H1 (cell line): ENCODE measurements around the gene SLC35E4. TPM values are rescaled to one million over a fixed set of nuclear protein-coding genes. Genes with fewer than 3 reads are reported as not detected.

Experiments
- CTCF ChIA-PET: fragments of 300-600 bp; sonication (Branson Sonifier 250); formaldehyde crosslinking; loops from one replicate; lab custom pipeline; 2021; ENCODE audit not compliant: partially characterized antibody; lab: Charles Lee
- POLR2A ChIA-PET: fragments of 300-600 bp; sonication (Branson Sonifier 250); formaldehyde crosslinking; loops from one replicate; lab custom pipeline; 2021; ENCODE audit warnings: inconsistent platforms; ENCODE audit not compliant: partially characterized antibody; lab: Charles Lee
- DNase-seq, 2 experiments: peaks; one replicate each; pipeline versions ENCODE4 v3.0.0 to v3.0.0-alpha.2; 2010 to 2022; ENCODE audit warnings: low spot score in 2 of 2, low read depth in 1 of 2, mixed read lengths in 1 of 2
- FAIRE-seq: peaks from 2 replicates; lab custom pipeline; 2011; peaks lifted over from hg19 to GRCh38; lab: Jason Lieb, UNC
- H2AFZ ChIP-seq: 2 replicates; pipeline ENCODE4 v1.8.1; 2012; ENCODE audit warnings: low read length, inconsistent platforms
- H2AK5ac ChIP-seq: 2 replicates; pipeline ENCODE4 v1.6.1; 2013; ENCODE audit warnings: low read depth, low read length
- H2BK120ac ChIP-seq: replicated peaks from 2 replicates; pipeline ENCODE3; 2013; ENCODE audit warnings: low read depth, low read length, inconsistent platforms
- H2BK12ac ChIP-seq: 2 replicates; pipeline ENCODE4 v1.6.1; 2013; ENCODE audit warnings: low read depth, low read length
- H2BK15ac ChIP-seq: 2 replicates; pipeline ENCODE4 v1.6.1; 2013; ENCODE audit warnings: low read length
- H2BK20ac ChIP-seq: 2 replicates; pipeline ENCODE4 v1.6.1; 2013; ENCODE audit warnings: low read length
- H2BK5ac ChIP-seq: 2 replicates; pipeline ENCODE4 v1.6.1; 2013; ENCODE audit warnings: low read depth, low read length
- H3K14ac ChIP-seq: 2 replicates; pipeline ENCODE4 v1.6.1; 2013; ENCODE audit warnings: inconsistent platforms; ENCODE audit not compliant: insufficient read length
- H3K18ac ChIP-seq: 2 replicates; pipeline ENCODE4 v1.6.1; 2013; ENCODE audit warnings: low read length; ENCODE audit errors: extremely low read depth
- H3K23ac ChIP-seq: 2 replicates; pipeline ENCODE4 v1.6.1; 2013; ENCODE audit warnings: inconsistent platforms; ENCODE audit not compliant: insufficient read length
- H3K23me2 ChIP-seq: 2 replicates; pipeline ENCODE4 v1.6.1; 2013; ENCODE audit warnings: low read depth, low read length
- H3K27ac ChIP-seq: 2 replicates; pipeline ENCODE4 v1.6.1; 2011; ENCODE audit warnings: low read depth, low read length, inconsistent platforms
- H3K27me3 ChIP-seq, 4 experiments: replicated peaks in 1 of 4; 1 replicate in 1 of 4; 2 replicates in 3 of 4; pipeline versions ENCODE4 v1.6.1 to v1.8.1; 2011 to 2013; ENCODE audit warnings: low read length in 3 of 4, mild to moderate bottlenecking in 3 of 4, inconsistent platforms in 2 of 4, mixed read lengths in 2 of 4, moderate library complexity in 1 of 4; ENCODE audit not compliant: control insufficient read depth in 3 of 4, insufficient read depth in 3 of 4; ENCODE audit errors: extremely low read depth in 1 of 4
- H3K36me3 ChIP-seq, 4 experiments: 2 replicates each; pipeline versions ENCODE4 v1.6.1 to v1.8.1; 2011 to 2013; ENCODE audit warnings: mild to moderate bottlenecking in 4 of 4, low read length in 3 of 4, moderate library complexity in 2 of 4, control low read depth in 1 of 4, inconsistent platforms in 1 of 4; ENCODE audit not compliant: insufficient read depth in 4 of 4, control insufficient read depth in 2 of 4
- H3K4ac ChIP-seq: replicated peaks from 2 replicates; pipeline ENCODE3; 2013; ENCODE audit warnings: low read length, low read depth, mixed read lengths, inconsistent platforms; ENCODE audit not compliant: insufficient read length
- H3K4me1 ChIP-seq, 4 experiments: replicated peaks in 1 of 4; 1 replicate in 1 of 4; 2 replicates in 3 of 4; pipeline versions ENCODE4 v1.6.1 to v1.8.1; 2011 to 2013; ENCODE audit warnings: low read length in 3 of 4, inconsistent platforms in 2 of 4, mixed read lengths in 1 of 4; ENCODE audit not compliant: insufficient read depth in 4 of 4, control insufficient read depth in 3 of 4
- H3K4me2 ChIP-seq, 2 experiments: 2 replicates each; pipeline versions ENCODE4 v1.6.1 to v1.8.1; 2011 to 2013; ENCODE audit warnings: low read depth in 2 of 2, low read length in 2 of 2, control low read depth in 1 of 2, inconsistent platforms in 1 of 2, mild to moderate bottlenecking in 1 of 2; ENCODE audit not compliant: insufficient read depth in 1 of 2
- H3K4me3 ChIP-seq, 4 experiments: fragments of 200-600, 300-600 bp in 1 of 4; sonication (generic), shearing (Covaris generic), sonication (Bioruptor Twin) in 1 of 4; 2 replicates each; pipeline versions ENCODE4 v1.5.1 to v1.8.1; 2011 to 2016; ENCODE audit warnings: low read length in 4 of 4, low read depth in 3 of 4, control low read depth in 2 of 4, inconsistent platforms in 2 of 4, mild to moderate bottlenecking in 2 of 4, mixed read lengths in 1 of 4, moderate library complexity in 1 of 4; ENCODE audit not compliant: insufficient read depth in 2 of 4; ENCODE audit errors: extremely low read depth in 1 of 4
- H3K56ac ChIP-seq: replicated peaks from 2 replicates; pipeline ENCODE3; 2013; ENCODE audit warnings: low read depth, mild to moderate bottlenecking, mixed read lengths, low read length, inconsistent platforms; ENCODE audit not compliant: insufficient read length
- H3K79me1 ChIP-seq: 2 replicates; pipeline ENCODE4 v1.6.1; 2013; ENCODE audit warnings: low read depth, low read length, control low read depth
- H3K79me2 ChIP-seq, 2 experiments: 2 replicates each; pipeline versions ENCODE4 v1.6.1 to v1.8.1; 2012 to 2013; ENCODE audit warnings: low read length in 2 of 2, mild to moderate bottlenecking in 2 of 2, inconsistent platforms in 1 of 2; ENCODE audit not compliant: insufficient read depth in 2 of 2, control insufficient read depth in 1 of 2
- H3K9ac ChIP-seq, 4 experiments: replicated peaks in 1 of 4; 1 replicate in 1 of 4; 2 replicates in 3 of 4; pipeline versions ENCODE4 v1.6.1 to v1.8.1; 2011 to 2013; ENCODE audit warnings: low read depth in 3 of 4, low read length in 3 of 4, control low read depth in 2 of 4, mild to moderate bottlenecking in 2 of 4, moderate library complexity in 2 of 4, inconsistent platforms in 1 of 4; ENCODE audit errors: extremely low read depth in 1 of 4
- H3K9me3 ChIP-seq, 2 experiments: 2 replicates each; pipeline versions ENCODE4 v1.6.1 to v1.8.1; 2012 to 2013; ENCODE audit warnings: mild to moderate bottlenecking in 2 of 2, moderate library complexity in 2 of 2, control low read depth in 1 of 2, inconsistent platforms in 1 of 2, low read depth in 1 of 2, low read length in 1 of 2, mixed read lengths in 1 of 2; ENCODE audit not compliant: insufficient read depth in 2 of 2
- H4K20me1 ChIP-seq, 2 experiments: replicated peaks in 1 of 2; 2 replicates each; pipeline versions ENCODE3 to v1.8.1; 2011 to 2013; ENCODE audit warnings: inconsistent platforms in 2 of 2, low read length in 2 of 2, mild to moderate bottlenecking in 1 of 2; ENCODE audit not compliant: insufficient read depth in 2 of 2, control insufficient read depth in 1 of 2
- H4K5ac ChIP-seq: 2 replicates; pipeline ENCODE4 v1.6.1; 2013; ENCODE audit warnings: low read length, low read depth, mixed read lengths, inconsistent platforms; ENCODE audit not compliant: insufficient read length
- H4K8ac ChIP-seq: 2 replicates; pipeline ENCODE4 v1.8.0; 2013; ENCODE audit warnings: mild to moderate bottlenecking, moderate library complexity, low read length, inconsistent platforms; ENCODE audit not compliant: insufficient read depth; ENCODE audit errors: extremely low read depth
- H4K91ac ChIP-seq: replicated peaks from 2 replicates; pipeline ENCODE3; 2013; ENCODE audit warnings: low read length, mixed read lengths, inconsistent platforms; ENCODE audit not compliant: insufficient read length
- CBX5 ChIP-seq: fragments of 300-800, 300-1000 bp; sonication (generic); IDR thresholded peaks from 2 replicates; pipeline ENCODE4 v1.7.1; 2016; ENCODE audit warnings: antibody characterized with exemption, low read length, low read depth
- CBX8 ChIP-seq: fragments of 300-800, 300-1000 bp; sonication (generic); IDR thresholded peaks from 2 replicates; pipeline ENCODE4 v1.7.1; 2016; ENCODE audit warnings: low read depth, low read length, borderline replicate concordance
- GABPA ChIP-seq: IDR thresholded peaks from 2 replicates; pipeline ENCODE4 v1.6.1; 2011; ENCODE audit warnings: mild to moderate bottlenecking, low read length, moderate library complexity, borderline replicate concordance; ENCODE audit not compliant: insufficient read depth
- HDAC2 ChIP-seq, 2 experiments: fragments of 300-600 bp in 1 of 2; sonication (generic) in 1 of 2; IDR thresholded peaks; 2 replicates each; pipeline ENCODE4 v1.6.1; 2011 to 2012; ENCODE audit warnings: low read depth in 2 of 2, low read length in 2 of 2, mild to moderate bottlenecking in 2 of 2, moderate library complexity in 2 of 2, borderline replicate concordance in 1 of 2, inconsistent platforms in 1 of 2
- JUND ChIP-seq: IDR thresholded peaks from 2 replicates; pipeline ENCODE4 v1.6.1; 2011; ENCODE audit warnings: mild to moderate bottlenecking, improper control_type of control experiment, low read length
- PHF8 ChIP-seq: fragments of 200-600 bp; sonication (generic); conservative IDR thresholded peaks from 2 replicates; pipeline ENCODE4 v1.7.1; 2012; ENCODE audit warnings: low read depth, mild to moderate bottlenecking, inconsistent platforms, low read length, moderate library complexity
- POLR2AphosphoS5 ChIP-seq: IDR thresholded peaks from 2 replicates; pipeline ENCODE4 v1.6.1; 2011; ENCODE audit warnings: low read depth, low read length
- RAD21 ChIP-seq, 2 experiments: IDR thresholded peaks in 1 of 2; conservative IDR thresholded peaks in 1 of 2; 2 replicates each; pipeline ENCODE4 v1.6.1; 2011; ENCODE audit warnings: low read depth in 2 of 2, low read length in 2 of 2, improper control_type of control experiment in 1 of 2, inconsistent platforms in 1 of 2, mild to moderate bottlenecking in 1 of 2, moderate library complexity in 1 of 2
- SP2 ChIP-seq: IDR thresholded peaks from 2 replicates; pipeline ENCODE4 v1.6.1; 2012; ENCODE audit warnings: mild to moderate bottlenecking, low read length, inconsistent platforms
- SUZ12 ChIP-seq: fragments of 200-600 bp; sonication (generic); IDR thresholded peaks from 2 replicates; pipeline ENCODE4 v1.6.1; 2012; ENCODE audit warnings: mild to moderate bottlenecking, inconsistent platforms, low read length, moderate library complexity, mixed read lengths
- TEAD4 ChIP-seq: IDR thresholded peaks from 2 replicates; pipeline ENCODE4 v1.6.1; 2012; ENCODE audit warnings: low read depth, low read length, inconsistent platforms, mixed read lengths
- WGBS, 2 experiments: shearing (Covaris generic) in 1 of 2; methylation state at CpG; one replicate each; pipeline versions ENCODE4 v1.1.6 to v1.1.7; 2013 to 2015; ENCODE audit warnings: low lambda C conversion rate in 2 of 2, mixed read lengths in 2 of 2, inconsistent platforms in 1 of 2, low coverage in 1 of 2, missing lambda C conversion rate in 1 of 2; ENCODE audit not compliant: insufficient replicate concordance in 2 of 2, insufficient coverage in 1 of 2, insufficient read length in 1 of 2; ENCODE audit errors: extremely low coverage in 1 of 2, missing lambda C conversion rate in 1 of 2; 5-methylcytosine and 5-hydroxymethylcytosine counted together
- polyA plus RNA-seq, 7 experiments: library from polyadenylated mRNA; depleted of rRNA in 3 of 7; stranded (reverse) in 5 of 7; unstranded in 2 of 7; fragments of >200 nt in 5 of 7; fragments of 200-250 nt in 2 of 7; gene quantifications; 1 replicate in 5 of 7; 2 replicates in 1 of 7; 4 replicates in 1 of 7; pipeline versions ENCODE4 v1.2.1 to v1.2.3, GENCODE V29; 2011 to 2013; ENCODE audit warnings: missing spikeins in 2 of 7, mixed read lengths in 2 of 7
- total RNA-seq: library from RNA; stranded (reverse); fragmentation: NEBNext Ultra II Directional; extraction: Animal tissue kit (Norgen Biotek cat#: 25700); gene quantifications from 2 replicates; pipeline ENCODE4 v1.2.1, GENCODE V29; 2021

The SLC35E4 gene
- total and polyA plus RNA-seq, 2 of the 8 experiments (the other 6 are each of a cell fraction or from before 2014, with no cell fraction given) = 5.1 to 5.6 TPM

DNA sequence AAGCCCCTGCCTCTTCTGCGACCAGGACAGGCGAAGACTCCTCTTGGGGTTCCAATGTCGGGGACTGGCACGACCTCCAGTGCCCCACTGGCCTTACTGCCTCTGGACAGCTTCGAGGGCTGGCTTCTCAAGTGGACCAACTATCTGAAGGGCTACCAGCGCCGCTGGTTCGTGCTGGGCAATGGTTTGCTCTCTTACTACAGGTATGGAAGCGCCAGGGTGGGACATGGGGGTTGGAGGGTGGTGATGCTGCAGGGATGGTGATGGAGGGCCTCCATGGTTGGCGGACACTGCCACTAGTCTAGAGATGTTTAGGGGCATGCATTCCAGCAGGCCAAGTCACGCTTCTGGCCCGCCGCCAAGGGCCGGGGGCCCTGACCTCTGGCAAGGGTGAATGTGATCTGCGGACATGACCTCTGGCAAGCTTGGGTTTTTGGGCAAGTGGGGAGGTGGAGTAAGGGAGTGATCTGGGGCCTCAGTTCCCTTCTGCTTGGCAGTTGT is 59.8 kb downstream of the SLC35E4 start:
- H3K4me3 ChIP-seq = peak overlapping the region; percentile 46 to 68 (median 62)
- H3K4me1 ChIP-seq = peaks cover 0 to 6% (median 3%) of the 10 kb centered on the region in 4 experiments; a peak in 4 of 7 replicates
- 61% methylated on average over 15 of the region's 15 CpGs; no CpG with 5 or more reads in 1 of the 2 experiments for WGBS, 2 experiments
- H3K4ac ChIP-seq = peak overlapping the region; percentile 69
- H3K23me2 ChIP-seq = peaks cover 13% of the 10 kb centered on the region; the same call in 1 of the 2 replicates
- H3K18ac ChIP-seq = no peak overlapping the region
- H3K23ac ChIP-seq = no peak overlapping the region
- peaks cover 0 to 5% of the 10 kb centered on the region in 2 experiments for H4K20me1 ChIP-seq
- H2AK5ac ChIP-seq = no peak overlapping the region
- peak overlapping the region; percentile 35; the same call in 1 of the 2 replicates for H2BK5ac ChIP-seq
- TF ChIP-seq SUZ12 = peak; percentile 30; the same call in 1 of the 2 replicates
- no peak for TF ChIP-seq TEAD4
- TF ChIP-seq PHF8 = no peak
- no peak for TF ChIP-seq GABPA
- TF ChIP-seq HDAC2 (IDR thresholded peaks at IDR 0.05; ENCODE audit: borderline replicate concordance in 1 of 2, low read depth in 2 of 2, low read length in 2 of 2) = no peak
- no peak for TF ChIP-seq CBX8
- TF ChIP-seq CBX5 = no peak
- TF ChIP-seq JUND = no peak
- TF ChIP-seq POLR2AphosphoS5 = no peak
- TF ChIP-seq RAD21 (IDR thresholded peaks at IDR 0.05 in 1 of 2, conservative IDR thresholded peaks at IDR 0.05 in 1 of 2; ENCODE audit: low read depth in 2 of 2, low read length in 2 of 2) = peak in 1 of 2 experiments; percentile 24; a peak in 1 of 4 replicates
- TF ChIP-seq SP2 = no peak
- peaks cover 0 to 17% (median 14%) of the 10 kb centered on the region in 4 experiments; a peak in 6 of 7 replicates for H3K27me3 ChIP-seq
- no peak overlapping the region for H4K5ac ChIP-seq
- H3K27ac ChIP-seq = no peak overlapping the region
- no peak overlapping the region for H3K14ac ChIP-seq
- peak overlapping the region; percentile 54 for H2BK120ac ChIP-seq
- no peak overlapping the region for H2BK20ac ChIP-seq
- peak overlapping the region; percentile 45; the same call in 1 of the 2 replicates for H4K8ac ChIP-seq
- ChIA-PET CTCF (interaction anchor here (1.3 to 3.0 kb wide), 4 partner anchors 10 to 60 kb away, joined by 4 to 16 read pairs (median 6); partner anchors contain the start of gene SLC35E4), POLR2A (interaction anchor here (0.6 to 2.2 kb wide), 6 partner anchors 10 to 60 kb away, joined by 3 to 8 read pairs (median 5); partner anchors contain the start of genes DUSP18 and SLC35E4)
- FAIRE-seq (no peak), DNase-seq (no peak)
- H3K79me2 ChIP-seq = no peaks in the 10 kb centered on the region
- no peaks in the 10 kb centered on the region for H3K36me3 ChIP-seq
- no peak overlapping the region; a peak in 1 of 7 replicates for H3K9ac ChIP-seq
- H3K9me3 ChIP-seq = no peaks in the 10 kb centered on the region
- H2BK15ac ChIP-seq = peak overlapping the region; percentile 46; the same call in 1 of the 2 replicates
- H2AFZ ChIP-seq = peak overlapping the region; percentile 61; the same call in 1 of the 2 replicates
- H3K79me1 ChIP-seq = no peaks in the 10 kb centered on the region
- peak overlapping the region; percentile 59 for H3K56ac ChIP-seq
- H4K91ac ChIP-seq = no peak overlapping the region
- H3K4me2 ChIP-seq = peak overlapping the region; percentile 80 to 82
- no peak overlapping the region for H2BK12ac ChIP-seq
